ENCODE data around the gene SHMT1. TPM values are rescaled to one million over a fixed set of nuclear protein-coding genes. Genes with fewer than 3 reads are reported as not detected.
"Not testable (repeated sequence)": the region's sequence is repeated elsewhere in the genome, so short reads cannot be mapped to it uniquely, and the experiment has no call there.

SHMT1 gene
- total RNA-seq, 1 experiment from 2014 or later = 17.7 TPM

GRCh38 chr17:18353541-18353940, 9.8 kb downstream of the SHMT1 start:
- no peak overlapping the region for H3K4me3 ChIP-seq
- no peak for DNase-seq
- no peaks in the 10 kb centered on the region for H3K9me3 ChIP-seq
- no peaks in the 10 kb centered on the region for H3K36me3 ChIP-seq
- no peaks in the 10 kb centered on the region for H3K27me3 ChIP-seq

GRCh38 chr17:18344021-18344420, 19.3 kb downstream of the SHMT1 start:
- H3K36me3 ChIP-seq = no peaks in the 10 kb centered on the region; the same call in 1 of the 2 replicates
- no peak for DNase-seq
- no peaks in the 10 kb centered on the region for H3K9me3 ChIP-seq
- H3K27me3 ChIP-seq = no peaks in the 10 kb centered on the region
- H3K4me3 ChIP-seq = no peak overlapping the region

GRCh38 chr17:18339933-18340332, 23.4 kb downstream of the SHMT1 start:
- no peak for DNase-seq

GRCh38 chr17:18338158-18338557, 25.2 kb downstream of the SHMT1 start:
- not testable (repeated sequence) for H3K36me3 ChIP-seq, H3K9me3 ChIP-seq

More at GRCh38 chr17:18339933-18340332, 23.4 kb downstream of the SHMT1 start:
- Histone ChIP-seq H3K27me3 (no peaks in the 10 kb centered on the region), H3K4me3 (no peak overlapping the region), H3K36me3 (no peaks in the 10 kb centered on the region; the same call in 1 of the 2 replicates), H3K9me3 (no peaks in the 10 kb centered on the region)

DNA sequence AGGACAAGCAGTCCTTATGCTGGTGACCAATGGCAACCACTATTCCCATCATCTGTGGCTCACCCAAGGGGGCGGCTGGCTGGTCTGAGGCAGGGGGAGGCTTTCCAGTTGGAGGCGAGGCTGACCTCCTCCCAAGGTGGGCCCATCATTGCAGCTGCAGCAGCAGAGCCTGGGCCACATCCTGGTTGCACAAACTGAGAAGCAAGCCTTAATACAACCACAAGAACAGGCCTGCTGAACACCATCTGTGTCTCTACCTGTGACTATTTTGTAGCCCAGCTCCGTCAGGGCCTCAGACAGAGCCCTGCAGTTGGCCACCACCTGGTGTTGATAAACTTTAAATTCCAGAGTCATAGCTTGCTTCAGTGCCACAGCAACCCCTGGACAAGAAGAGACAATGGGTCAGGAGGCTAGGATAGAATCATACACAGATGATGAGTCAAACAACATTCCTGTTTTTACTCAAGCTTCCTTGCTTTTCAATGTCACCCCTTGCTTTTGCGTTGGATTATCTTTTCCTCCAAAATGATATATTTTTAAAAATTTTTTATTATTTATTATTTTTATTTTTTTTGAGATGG, 30.4 kb downstream of the SHMT1 start:
- Histone ChIP-seq H3K4me3 (no peak overlapping the region), H3K9me3 (no peaks in the 10 kb centered on the region), H3K27me3 (no peaks in the 10 kb centered on the region), H3K36me3 (no peaks in the 10 kb centered on the region)
- DNase-seq = no peak

More at GRCh38 chr17:18338158-18338557, 25.2 kb downstream of the SHMT1 start:
- not testable (repeated sequence) for DNase-seq, H3K4me3 ChIP-seq, H3K27me3 ChIP-seq

DNA sequence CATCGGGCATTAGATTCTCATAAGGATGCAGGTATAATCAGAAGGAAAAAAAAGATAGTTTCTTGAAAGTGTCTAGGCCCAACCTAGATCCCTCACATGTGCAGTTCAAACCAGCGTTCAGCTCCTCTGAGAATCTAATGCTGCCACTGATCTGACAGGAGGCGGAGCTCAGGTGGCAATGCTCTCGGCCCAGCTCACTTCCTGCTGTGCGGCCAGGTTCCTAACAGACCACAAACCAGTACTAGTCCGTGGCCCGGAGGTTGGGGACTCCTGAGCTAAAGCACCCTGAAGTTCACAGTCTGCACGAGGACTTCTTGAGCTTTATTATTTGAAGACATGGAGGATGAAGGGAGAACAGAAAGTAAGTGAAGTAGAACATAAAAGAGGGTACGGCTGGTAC, 31.5 kb downstream of the SHMT1 start:
- H3K4me3 ChIP-seq = no peak overlapping the region
- no peak for DNase-seq
- H3K27me3 ChIP-seq = no peaks in the 10 kb centered on the region
- no peaks in the 10 kb centered on the region for H3K9me3 ChIP-seq
- H3K36me3 ChIP-seq = no peaks in the 10 kb centered on the region

GRCh38 chr17:18328643-18329204, 34.6 kb downstream of the SHMT1 start:
- Histone ChIP-seq H3K9me3 (no peaks in the 10 kb centered on the region), H3K4me3 (no peak overlapping the region), H3K36me3 (no peaks in the 10 kb centered on the region; the same call in 1 of the 2 replicates), H3K27me3 (no peaks in the 10 kb centered on the region)
- no peak for DNase-seq

DNA sequence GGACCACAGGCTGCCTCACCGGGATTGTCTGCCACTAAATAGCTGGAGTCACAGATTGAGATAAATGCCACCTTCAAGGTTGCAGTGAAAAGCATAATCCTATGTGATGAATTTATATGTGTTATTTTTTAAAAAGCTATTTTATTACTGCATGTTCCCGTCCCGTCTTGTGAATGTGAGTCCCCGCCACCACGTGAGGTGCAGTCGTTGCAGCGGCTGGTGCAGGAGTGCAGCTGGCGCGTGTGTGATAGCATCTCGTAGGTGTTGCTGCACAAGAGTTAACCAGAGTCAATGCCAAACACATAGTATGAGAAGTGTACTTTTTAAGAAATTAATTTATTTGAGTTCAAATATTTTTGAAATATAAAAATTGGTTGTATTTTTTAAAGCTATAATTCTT, 35.8 kb downstream of the SHMT1 start:
- Histone ChIP-seq H3K36me3 (no peaks in the 10 kb centered on the region; the same call in 1 of the 2 replicates), H3K4me3 (no peak overlapping the region)
- no peak for DNase-seq

DNA sequence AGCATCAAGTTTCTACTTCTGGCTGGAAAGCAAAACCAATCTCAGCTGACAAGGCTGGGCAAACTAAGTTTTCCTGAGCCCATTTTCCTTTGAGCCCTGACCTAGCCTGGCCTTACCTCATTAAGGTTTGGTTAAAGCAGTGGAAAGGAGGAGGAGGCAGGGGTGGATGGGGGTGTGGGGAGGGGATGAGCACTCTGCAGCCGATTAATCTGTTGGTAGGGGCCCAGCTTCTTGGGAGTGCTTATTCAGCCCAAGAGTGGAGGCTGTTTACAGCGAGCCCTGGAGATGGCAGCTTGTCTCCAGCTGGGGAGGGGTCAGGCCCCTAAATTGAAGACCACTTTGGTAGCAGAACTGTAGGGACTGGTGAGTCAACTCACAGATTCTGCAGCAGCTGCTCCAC, 36.3 kb downstream of the SHMT1 start:
- H3K4me3 ChIP-seq = no peak overlapping the region
- H3K36me3 ChIP-seq = no peaks in the 10 kb centered on the region; the same call in 1 of the 2 replicates
- H3K27me3 ChIP-seq = no peaks in the 10 kb centered on the region
- DNase-seq = no peak
- no peaks in the 10 kb centered on the region for H3K9me3 ChIP-seq

More for the DNA sequence above, 35.8 kb downstream of the SHMT1 start:
- no peaks in the 10 kb centered on the region for H3K9me3 ChIP-seq
- no peaks in the 10 kb centered on the region for H3K27me3 ChIP-seq

GRCh38 chr17:18326572-18326971, 36.8 kb downstream of the SHMT1 start:
- no peak overlapping the region for H3K4me3 ChIP-seq

GRCh38 chr17:18326039-18326438, 37.3 kb downstream of the SHMT1 start:
- Histone ChIP-seq H3K27me3 (no peaks in the 10 kb centered on the region), H3K9me3 (no peaks in the 10 kb centered on the region), H3K4me3 (no peak overlapping the region), H3K36me3 (no peaks in the 10 kb centered on the region; the same call in 1 of the 2 replicates)
- DNase-seq = no peak

More at GRCh38 chr17:18326572-18326971, 36.8 kb downstream of the SHMT1 start:
- Histone ChIP-seq H3K27me3 (no peaks in the 10 kb centered on the region), H3K9me3 (no peaks in the 10 kb centered on the region), H3K36me3 (no peaks in the 10 kb centered on the region; the same call in 1 of the 2 replicates)
- no peak for DNase-seq

DNA sequence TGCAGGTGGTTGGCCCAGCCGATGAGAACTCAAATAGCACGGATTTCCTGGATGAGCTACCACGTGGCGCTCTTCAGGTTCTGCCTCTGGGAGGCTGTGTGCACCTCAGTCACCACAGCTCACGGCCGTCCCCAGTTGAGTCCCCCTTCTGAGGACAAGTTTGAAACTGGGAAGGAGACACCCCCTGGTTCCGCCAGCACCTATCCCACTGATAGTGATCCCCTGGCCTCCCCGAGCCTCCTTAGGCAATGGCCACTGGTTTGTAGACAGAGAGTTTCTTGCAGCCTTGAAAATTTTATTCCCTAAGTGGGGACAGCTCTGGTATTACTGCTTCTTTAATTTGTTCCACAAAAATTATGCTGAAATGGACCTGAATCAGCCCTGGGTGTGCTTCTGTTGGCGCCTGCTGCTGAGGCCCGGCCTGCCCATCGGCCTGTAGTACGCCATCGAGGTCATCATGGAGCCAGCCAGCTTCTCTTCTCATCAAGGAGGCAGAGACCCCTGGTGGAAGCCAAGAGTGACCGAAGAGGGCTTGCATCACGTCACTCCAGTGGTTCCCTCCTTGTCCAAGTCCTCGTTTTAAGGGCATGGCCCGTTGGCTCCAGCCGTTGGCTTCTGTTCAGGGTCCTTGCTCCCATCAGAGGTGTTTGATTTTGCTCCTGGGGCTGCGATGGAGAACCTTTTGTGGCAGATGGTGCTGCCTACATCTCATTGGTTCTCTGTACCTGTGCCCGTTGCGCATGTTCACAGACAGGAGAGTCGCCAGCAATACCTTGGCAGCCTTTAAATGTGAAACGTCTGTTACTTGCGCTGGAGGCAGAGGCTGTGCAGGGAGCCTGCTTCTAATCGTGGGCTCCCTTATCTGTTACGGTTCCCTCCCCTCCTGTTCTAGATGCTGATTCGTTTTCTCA, 39.0 kb downstream of the SHMT1 start:
- H3K27me3 ChIP-seq = no peaks in the 10 kb centered on the region
- no peaks in the 10 kb centered on the region; the same call in 1 of the 2 replicates for H3K36me3 ChIP-seq
- no peaks in the 10 kb centered on the region for H3K9me3 ChIP-seq
- DNase-seq = no peak
- no peak overlapping the region for H3K4me3 ChIP-seq

DNA sequence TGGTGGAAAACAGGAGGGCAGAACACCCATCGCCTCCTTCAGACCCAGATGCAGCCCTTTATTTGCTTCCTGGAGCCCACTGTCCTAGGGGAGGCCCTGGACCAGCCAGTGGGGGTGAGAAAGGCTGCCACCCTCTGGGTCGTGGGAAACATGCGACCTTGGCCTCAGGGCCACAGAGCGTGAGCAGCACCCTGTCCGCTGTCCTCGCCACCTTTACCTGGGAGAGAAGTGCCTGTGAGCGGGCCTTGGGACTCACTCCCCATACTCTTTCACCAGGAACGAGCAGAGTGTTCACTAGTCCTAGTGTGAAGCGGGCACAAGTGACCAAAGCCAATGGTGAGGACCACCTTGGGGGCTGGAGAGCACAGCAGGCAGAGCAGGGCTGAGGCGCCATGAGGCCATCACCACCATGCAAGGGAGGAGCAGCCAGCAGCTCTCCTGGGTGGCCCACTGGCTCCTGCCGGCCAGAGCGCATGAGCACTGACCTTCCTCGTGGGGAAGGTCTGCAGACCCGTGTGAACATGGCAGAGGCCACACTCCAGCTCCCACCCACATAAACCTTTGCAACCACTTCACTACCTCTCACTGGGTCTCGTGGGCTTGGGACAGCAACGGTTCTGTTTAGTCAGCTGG, 39.7 kb downstream of the SHMT1 start:
- DNase-seq = no peak
- Histone ChIP-seq H3K9me3 (no peaks in the 10 kb centered on the region), H3K27me3 (no peaks in the 10 kb centered on the region), H3K4me3 (no peak overlapping the region), H3K36me3 (no peaks in the 10 kb centered on the region; the same call in 1 of the 2 replicates)

GRCh38 chr17:18323007-18323406, 40.3 kb downstream of the SHMT1 start:
- no peaks in the 10 kb centered on the region; the same call in 1 of the 2 replicates for H3K36me3 ChIP-seq
- H3K4me3 ChIP-seq = no peak overlapping the region
- no peaks in the 10 kb centered on the region for H3K27me3 ChIP-seq
- DNase-seq = peak; percentile 8
- no peaks in the 10 kb centered on the region for H3K9me3 ChIP-seq

DNA sequence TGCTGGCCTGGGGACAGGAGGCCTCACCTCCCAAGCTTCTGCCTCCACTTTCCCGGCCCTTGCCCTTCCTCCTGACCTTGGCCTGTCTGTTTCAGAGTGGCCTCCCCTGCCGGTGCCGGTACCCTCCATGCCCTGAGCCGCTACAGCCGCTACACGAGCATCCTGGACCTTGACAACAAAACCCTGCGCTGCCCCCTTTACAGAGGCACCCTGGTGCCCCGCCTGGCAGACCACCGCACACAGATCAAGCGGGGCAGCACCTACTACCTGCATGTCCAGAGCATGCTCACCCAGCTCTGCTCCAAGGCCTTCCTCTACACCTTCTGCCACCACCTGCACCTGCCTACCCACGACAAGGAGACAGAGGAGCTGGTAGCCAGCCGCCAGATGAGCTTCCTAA, 40.8 kb downstream of the SHMT1 start:
- Histone ChIP-seq H3K9me3 (no peaks in the 10 kb centered on the region), H3K27me3 (no peaks in the 10 kb centered on the region), H3K4me3 (no peak overlapping the region), H3K36me3 (peaks cover 3% of the 10 kb centered on the region; the same call in 1 of the 2 replicates)
- DNase-seq = no peak

GRCh38 chr17:18321309-18321708, 42.0 kb downstream of the SHMT1 start:
- peaks cover 9% of the 10 kb centered on the region for H3K36me3 ChIP-seq
- H3K4me3 ChIP-seq = no peak overlapping the region
- DNase-seq = no peak
- no peaks in the 10 kb centered on the region for H3K9me3 ChIP-seq
- no peaks in the 10 kb centered on the region for H3K27me3 ChIP-seq

DNA sequence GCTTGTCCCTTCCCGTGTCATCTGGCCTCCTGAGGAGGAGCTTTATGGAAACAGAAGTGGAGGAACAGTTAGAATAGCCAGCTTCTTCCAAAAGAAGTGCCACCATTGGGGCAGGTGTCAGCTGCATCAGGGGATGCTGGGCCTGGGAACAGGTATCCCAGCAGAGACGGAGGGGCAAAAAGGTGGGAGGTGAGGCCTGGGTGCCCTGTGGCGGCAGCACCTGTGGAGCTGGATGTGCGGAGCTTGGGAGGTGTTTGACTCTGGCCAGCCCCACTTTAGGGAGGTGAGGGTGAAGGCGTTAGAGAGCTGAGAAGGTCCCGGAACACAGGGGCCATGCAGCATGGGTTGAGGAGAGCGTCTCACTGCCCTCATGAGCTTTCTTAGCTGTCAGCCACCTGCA, 43.0 kb downstream of the SHMT1 start:
- Histone ChIP-seq H3K36me3 (peaks cover 9% of the 10 kb centered on the region), H3K4me3 (no peak overlapping the region)
- no peak for DNase-seq

More for the DNA sequence above, 43.0 kb downstream of the SHMT1 start:
- H3K9me3 ChIP-seq = no peaks in the 10 kb centered on the region
- H3K27me3 ChIP-seq = no peaks in the 10 kb centered on the region
